Ovary (tissue), 9 donors: ENCODE data around the gene PSTPIP1. TPM values are rescaled to one million over a fixed set of nuclear protein-coding genes. Genes with fewer than 3 reads are reported as not detected.

Source experiments
- DNase-seq, 5 donors: peaks; one replicate each; pipeline ENCODE4 v3.0.0-alpha.2; 2019 to 2020
- H3K27ac ChIP-seq, 2 donors: fragments of 200-600 bp; one replicate each; pipeline versions ENCODE4 v1.5.1 to v1.8.0; 2019 to 2022
- H3K27me3 ChIP-seq: fragments of 200-600 bp; one replicate; pipeline ENCODE4 v1.8.0; 2022
- H3K36me3 ChIP-seq: fragments of 200-600 bp; sonication (generic); one replicate; pipeline ENCODE4 v1.5.1; 2019
- H3K4me1 ChIP-seq: one replicate; pipeline ENCODE4 v1.8.1; 2013; ENCODE audit warnings: mild to moderate bottlenecking, moderate library complexity; ENCODE audit not compliant: insufficient read depth
- H3K4me3 ChIP-seq: fragments of 200-600 bp; sonication (generic); one replicate; pipeline ENCODE4 v1.5.1; 2017
- H3K9me3 ChIP-seq, 2 donors: fragments of 200-600 bp in 1 of 2; sonication (generic) in 1 of 2; one replicate each; pipeline versions ENCODE4 v1.5.1 to v1.8.1; 2013 to 2019; ENCODE audit warnings: mild to moderate bottlenecking in 1 of 2, moderate library complexity in 1 of 2
- EP300 ChIP-seq: sonication (generic); formaldehyde crosslinking; IDR thresholded peaks from one replicate; pipeline ENCODE4 v1.6.1; 2017; ENCODE audit warnings: antibody characterized with exemption
- POLR2A ChIP-seq: fragments of 450-650 bp; IDR thresholded peaks from one replicate; pipeline ENCODE4 v1.6.1; 2017; ENCODE audit warnings: antibody characterized with exemption, mild to moderate bottlenecking, moderate library complexity
- WGBS, 3 donors: extraction: QIAGEN DNeasy Blood & Tissue Kit in 1 of 3; methylation state at CpG; one replicate each; pipeline versions ENCODE4 v1.1.5 to v1.1.7; 2013 to 2017; 5-methylcytosine and 5-hydroxymethylcytosine counted together
- intact Hi-C, 4 donors: fragments of 100-400 bp; cut with DNase I; formaldehyde crosslinking; loops; one replicate each; pipeline versions ENCODE4 v1.11.0 to v1.15.1; 2022 to 2023
- polyA plus RNA-seq, 2 donors: library from polyadenylated mRNA; stranded (reverse); fragments of 200-250 nt in 1 of 2; fragments of 350-450 nt in 1 of 2; fragmentation: Illumina TruSeq in 1 of 2; extraction: RNeasy Lipid Tissue Mini Kit (QIAGEN cat#74804) in 1 of 2; gene quantifications; one replicate each; pipeline ENCODE4 v1.2.3, GENCODE V29; 2013 to 2014
- total RNA-seq, 7 donors: library from RNA; depleted of rRNA in 2 of 7; stranded (reverse); fragments of >200 nt in 2 of 7; fragmentation: NEBNext Ultra II Directional in 3 of 7; extraction: Animal tissue kit (Norgen Biotek cat#: 25700) in 3 of 7; gene quantifications; one replicate each; pipeline versions ENCODE4 v1.1.0 to v1.2.4, GENCODE V29; 2016 to 2023
- TF ChIP-seq, protein P1 (sequence below), 3 donors: fragments of 450-650 bp in 2 of 3; fragments of 200-600 bp in 1 of 3; IDR thresholded peaks; one replicate each; pipeline versions ENCODE4 v1.5.1 to v1.8.0; 2016 to 2022; ENCODE audit warnings: antibody characterized with exemption in 3 of 3, mild to moderate bottlenecking in 1 of 3
- donor health status: DM: no; HTN: no; CAD: no; lungs with moderate emphysema.
- donor health status: DM: no; HTN: no; CAD: no.
- donor health status: Bipolar disorder and iron deficiency.
- donor health status: DM: yes; HTN: yes; CAD: no.
- donor health status: DM: no; HTN: no; CAD: no.
- donor health status: DM: yes; HTN: yes; CAD: no.

Gene PSTPIP1
- total and polyA plus RNA-seq, 9 donors = 1.4 to 10.9 (median 2.5) TPM

DNA sequence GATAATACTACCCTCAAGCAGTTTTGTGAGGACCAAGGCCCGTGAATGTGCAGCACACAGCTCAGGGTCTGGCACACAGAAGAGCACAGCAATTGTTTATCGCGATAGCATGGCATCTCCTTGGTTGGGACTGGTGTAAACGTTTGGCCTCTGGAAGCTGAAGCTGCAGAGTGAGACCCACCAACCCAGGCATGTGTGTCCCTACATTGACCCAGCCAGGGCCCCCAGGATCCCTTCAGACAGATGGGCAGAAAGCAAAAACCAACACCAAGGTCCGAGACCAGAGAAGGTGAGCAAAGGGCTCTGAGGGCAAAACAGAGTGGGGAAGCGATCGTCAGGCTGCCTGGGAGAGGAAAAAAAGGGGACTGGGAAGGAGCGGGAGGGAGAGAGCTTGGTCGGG, 12.6 kb upstream of the PSTPIP1 start:
- Histone ChIP-seq H3K4me3 (no peak overlapping the region), H3K36me3 (no peaks in the 10 kb centered on the region), H3K27me3 (no peaks in the 10 kb centered on the region), H3K9me3 (no peaks in the 10 kb centered on the region), H3K27ac (no peak overlapping the region), H3K4me1 (peaks cover 4% of the 10 kb centered on the region)
- no peak for DNase-seq
- TF ChIP-seq, protein P1, sequence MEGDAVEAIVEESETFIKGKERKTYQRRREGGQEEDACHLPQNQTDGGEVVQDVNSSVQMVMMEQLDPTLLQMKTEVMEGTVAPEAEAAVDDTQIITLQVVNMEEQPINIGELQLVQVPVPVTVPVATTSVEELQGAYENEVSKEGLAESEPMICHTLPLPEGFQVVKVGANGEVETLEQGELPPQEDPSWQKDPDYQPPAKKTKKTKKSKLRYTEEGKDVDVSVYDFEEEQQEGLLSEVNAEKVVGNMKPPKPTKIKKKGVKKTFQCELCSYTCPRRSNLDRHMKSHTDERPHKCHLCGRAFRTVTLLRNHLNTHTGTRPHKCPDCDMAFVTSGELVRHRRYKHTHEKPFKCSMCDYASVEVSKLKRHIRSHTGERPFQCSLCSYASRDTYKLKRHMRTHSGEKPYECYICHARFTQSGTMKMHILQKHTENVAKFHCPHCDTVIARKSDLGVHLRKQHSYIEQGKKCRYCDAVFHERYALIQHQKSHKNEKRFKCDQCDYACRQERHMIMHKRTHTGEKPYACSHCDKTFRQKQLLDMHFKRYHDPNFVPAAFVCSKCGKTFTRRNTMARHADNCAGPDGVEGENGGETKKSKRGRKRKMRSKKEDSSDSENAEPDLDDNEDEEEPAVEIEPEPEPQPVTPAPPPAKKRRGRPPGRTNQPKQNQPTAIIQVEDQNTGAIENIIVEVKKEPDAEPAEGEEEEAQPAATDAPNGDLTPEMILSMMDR (IDR thresholded peaks at IDR 0.05) = no peak
- TF ChIP-seq POLR2A (no peak), EP300 (no peak)
- WGBS, 3 donors = 87 to 94% (median 91%) methylated on average over 9 of the region's 9 CpGs
- intact Hi-C loops = no loop called here

DNA sequence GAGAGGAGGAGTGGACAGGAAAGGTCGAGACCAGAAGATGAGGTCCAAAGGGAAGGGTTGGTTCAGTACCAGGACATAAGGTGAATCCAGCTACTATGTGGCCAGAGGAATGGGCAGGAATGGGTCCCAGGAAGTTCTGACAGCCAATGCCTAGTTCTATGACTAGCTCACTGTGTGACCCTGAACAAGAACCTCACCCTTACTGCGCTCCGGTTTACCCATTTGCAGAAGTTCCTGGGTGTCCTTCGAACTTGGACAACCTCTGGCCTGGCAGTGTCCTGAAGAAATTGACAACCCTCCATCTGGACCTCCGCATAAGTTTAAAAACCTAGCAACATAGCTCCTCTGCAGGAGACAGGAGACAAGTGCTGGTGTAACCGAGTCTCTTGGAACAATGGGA, 12.2 kb upstream of the PSTPIP1 start:
- no peaks in the 10 kb centered on the region for H3K9me3 ChIP-seq
- no peaks in the 10 kb centered on the region for H3K27me3 ChIP-seq
- H3K4me1 ChIP-seq = peaks cover 4% of the 10 kb centered on the region
- intact Hi-C loops = no loop called here
- no peak overlapping the region for H3K27ac ChIP-seq
- no peak overlapping the region for H3K4me3 ChIP-seq
- TF ChIP-seq EP300 = no peak
- TF ChIP-seq, protein P1 (IDR thresholded peaks at IDR 0.05) = no peak
- no peak for TF ChIP-seq POLR2A
- WGBS, 3 donors = 72 to 85% (median 73%) methylated on average over 6 of the region's 6 CpGs
- no peaks in the 10 kb centered on the region for H3K36me3 ChIP-seq
- DNase-seq = no peak

DNA sequence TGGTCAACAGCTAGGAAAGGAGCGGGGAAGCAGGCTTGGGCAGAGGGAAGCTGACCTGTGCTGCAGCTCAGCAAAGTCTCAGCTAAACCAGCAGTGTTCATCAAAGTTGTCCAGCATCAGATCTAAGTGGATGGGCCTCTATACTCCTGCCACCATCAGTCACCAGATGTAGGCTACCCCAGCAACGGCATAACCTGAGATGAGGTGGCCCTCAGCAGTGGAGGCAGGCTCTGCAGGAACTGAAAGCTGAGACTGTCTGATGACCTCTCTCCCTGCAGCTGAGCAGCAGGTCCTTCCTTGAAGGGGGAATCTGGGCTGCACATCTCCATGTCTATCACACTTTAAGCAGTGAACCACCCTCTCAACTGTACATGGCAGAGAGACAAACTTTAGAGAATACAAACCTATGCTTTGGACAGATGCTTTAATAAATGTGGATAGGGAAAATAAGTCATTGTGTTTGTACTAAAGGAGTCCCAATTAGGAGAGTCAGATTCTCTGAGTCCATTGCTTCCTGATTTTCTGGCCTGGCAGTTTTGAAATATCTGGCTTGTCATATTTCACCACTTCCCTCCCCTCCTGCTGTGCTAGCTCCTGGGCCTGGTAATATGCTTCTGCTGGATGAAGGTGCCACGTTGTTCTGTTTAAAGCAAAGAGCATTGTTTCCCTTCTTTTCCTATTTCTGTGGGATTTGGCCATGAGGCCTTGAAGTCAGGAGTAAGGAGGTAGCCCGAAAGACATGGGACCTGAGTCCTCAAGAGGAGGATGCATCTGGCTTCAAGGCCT, 11.1 kb upstream of the PSTPIP1 start:
- H3K4me3 ChIP-seq = no peak overlapping the region
- WGBS, 3 donors = 76 to 85% (median 84%) methylated on average over 4 of the region's 4 CpGs
- peaks cover 4% of the 10 kb centered on the region for H3K4me1 ChIP-seq
- intact Hi-C loops = no loop called here
- H3K9me3 ChIP-seq = no peaks in the 10 kb centered on the region
- H3K27me3 ChIP-seq = no peaks in the 10 kb centered on the region
- H3K27ac ChIP-seq = no peak overlapping the region
- DNase-seq = peak in 1 of 5 donors; percentile 7
- TF ChIP-seq EP300 (no peak), POLR2A (no peak)
- TF ChIP-seq, protein P1 (IDR thresholded peaks at IDR 0.05) = no peak
- H3K36me3 ChIP-seq = no peaks in the 10 kb centered on the region

DNA sequence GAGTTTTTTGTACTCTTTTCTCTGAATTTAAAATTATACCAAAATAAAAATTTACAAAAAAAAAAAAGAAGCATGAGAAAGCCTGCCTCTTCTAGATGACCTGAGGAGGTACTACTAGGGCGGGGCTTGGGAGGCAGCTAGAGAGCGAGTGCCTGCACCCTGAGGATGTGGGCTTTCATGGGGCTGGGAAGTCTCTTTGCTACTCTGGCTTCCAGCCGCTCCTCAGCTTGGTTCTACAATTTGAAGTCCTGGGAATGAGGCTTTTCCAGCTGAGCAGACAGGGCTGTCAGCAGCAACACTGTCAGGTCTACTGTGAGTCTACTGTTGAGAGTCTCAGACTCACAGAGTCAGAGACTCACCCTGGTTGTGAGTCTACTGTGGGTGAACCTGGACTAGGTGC, 8.2 kb upstream of the PSTPIP1 start:
- WGBS, 3 donors = 85 to 95% (median 89%) methylated on average over 3 of the region's 3 CpGs
- no peak overlapping the region for H3K27ac ChIP-seq
- peaks cover 4% of the 10 kb centered on the region for H3K4me1 ChIP-seq
- no peak overlapping the region for H3K4me3 ChIP-seq
- intact Hi-C loops = no loop called here
- DNase-seq = no peak
- TF ChIP-seq EP300 (no peak), POLR2A (no peak)
- TF ChIP-seq, protein P1 (IDR thresholded peaks at IDR 0.05) = no peak
- no peaks in the 10 kb centered on the region for H3K27me3 ChIP-seq
- no peaks in the 10 kb centered on the region for H3K9me3 ChIP-seq
- no peaks in the 10 kb centered on the region for H3K36me3 ChIP-seq
